ENCODE measurements around the gene ALDH3B2.
"Not testable (repeated sequence)": the region's sequence is repeated elsewhere in the genome, so short reads cannot be mapped to it uniquely, and the experiment has no call there.

ALDH3B2 gene

DNA sequence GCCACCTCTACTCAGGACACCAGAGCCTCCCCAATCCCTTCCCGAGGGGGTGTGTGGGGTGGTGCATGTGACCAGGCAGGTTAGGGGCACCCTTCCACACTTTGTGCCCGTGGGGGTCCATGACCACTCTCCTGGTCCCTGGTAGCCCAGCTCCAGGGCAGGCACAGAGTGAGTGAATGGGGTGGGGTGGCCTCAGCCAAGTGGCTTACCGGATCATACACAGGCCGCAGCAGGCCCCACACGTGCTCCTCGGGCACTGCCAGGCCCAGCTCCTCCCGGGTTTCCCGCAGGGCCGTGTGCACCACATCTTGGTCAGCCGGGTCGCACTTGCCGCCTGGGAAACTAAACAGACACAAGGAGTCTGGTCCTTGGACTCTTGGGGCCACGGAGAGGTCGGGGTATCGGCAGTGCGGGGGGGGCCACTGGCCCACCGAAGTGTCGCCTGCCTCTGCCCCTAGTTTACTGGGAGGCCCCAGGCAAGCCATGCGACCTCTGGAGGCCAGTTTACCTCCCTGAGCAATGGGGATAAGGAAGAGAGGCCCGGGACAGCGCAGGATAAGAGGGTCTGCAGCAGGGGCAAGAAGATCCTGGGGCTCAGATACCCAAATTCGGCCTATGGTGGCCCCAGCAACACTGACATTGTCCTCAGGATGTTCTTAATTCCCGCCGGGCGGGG is 45.6 kb downstream of the ALDH3B2 start:
- no peak for DNase-seq

DNA sequence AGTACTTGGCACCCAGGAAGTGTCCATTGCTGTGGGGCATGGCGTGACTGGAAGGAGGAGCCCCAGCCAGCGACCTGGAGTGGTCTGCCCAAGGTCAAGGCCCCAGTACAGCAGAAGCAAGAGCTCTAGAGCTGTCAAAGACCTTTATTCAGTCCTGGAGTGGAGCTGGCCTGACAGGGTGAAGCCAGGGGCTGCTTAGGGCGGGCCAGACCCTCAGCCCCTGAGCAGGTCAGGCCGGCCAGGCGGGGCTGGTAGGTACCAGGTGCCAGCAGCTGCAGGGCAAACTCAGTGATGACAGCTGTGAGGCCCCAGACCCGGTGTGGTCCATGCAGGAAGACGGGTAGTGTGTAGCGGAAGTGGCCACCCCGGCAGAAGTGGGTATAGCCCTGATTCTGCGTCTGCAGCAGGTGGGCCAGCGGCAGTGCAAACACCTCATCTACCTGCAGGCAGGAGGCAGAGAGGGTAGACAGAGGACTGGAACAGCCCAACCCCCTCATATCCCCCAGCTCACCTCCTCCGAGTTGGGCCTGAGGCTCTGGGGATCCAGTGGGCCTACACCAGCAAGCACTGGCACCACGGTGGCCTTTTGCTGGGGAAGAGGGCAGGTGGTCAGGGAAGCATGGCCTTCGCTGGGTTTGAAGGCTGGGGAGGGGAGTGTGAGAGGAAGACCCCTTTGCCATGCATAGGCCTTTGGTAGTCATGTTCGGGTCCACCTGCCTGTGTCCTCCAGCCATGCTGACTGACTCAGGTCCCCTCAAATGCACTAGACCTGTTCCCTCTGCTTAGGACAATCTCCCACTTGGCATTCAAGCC is 46.4 kb downstream of the ALDH3B2 start:
- DNase-seq, result no peak

GRCh38 chr11:67627441-67627811 is 47.0 kb downstream of the ALDH3B2 start:
- no peak for DNase-seq

DNA sequence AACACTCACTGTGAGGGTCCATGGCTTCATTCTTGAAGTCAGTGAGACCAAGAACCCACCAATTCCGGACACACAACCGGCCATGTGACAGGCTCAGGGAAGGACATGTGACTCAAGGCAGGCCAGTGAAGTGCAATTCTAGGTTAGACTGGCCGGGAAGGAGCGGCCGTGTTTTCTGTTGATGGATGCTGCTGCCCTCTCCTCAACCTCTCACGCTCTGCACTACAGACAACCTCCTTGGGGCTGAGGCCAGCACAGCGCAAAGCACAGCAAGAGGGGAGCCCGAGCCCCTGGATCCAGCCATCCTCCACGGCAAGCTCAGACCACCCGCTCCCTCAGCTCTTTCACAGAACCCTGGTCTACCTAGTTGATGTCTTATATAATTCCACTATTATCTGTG is 47.5 kb downstream of the ALDH3B2 start:
- no peak for DNase-seq

DNA sequence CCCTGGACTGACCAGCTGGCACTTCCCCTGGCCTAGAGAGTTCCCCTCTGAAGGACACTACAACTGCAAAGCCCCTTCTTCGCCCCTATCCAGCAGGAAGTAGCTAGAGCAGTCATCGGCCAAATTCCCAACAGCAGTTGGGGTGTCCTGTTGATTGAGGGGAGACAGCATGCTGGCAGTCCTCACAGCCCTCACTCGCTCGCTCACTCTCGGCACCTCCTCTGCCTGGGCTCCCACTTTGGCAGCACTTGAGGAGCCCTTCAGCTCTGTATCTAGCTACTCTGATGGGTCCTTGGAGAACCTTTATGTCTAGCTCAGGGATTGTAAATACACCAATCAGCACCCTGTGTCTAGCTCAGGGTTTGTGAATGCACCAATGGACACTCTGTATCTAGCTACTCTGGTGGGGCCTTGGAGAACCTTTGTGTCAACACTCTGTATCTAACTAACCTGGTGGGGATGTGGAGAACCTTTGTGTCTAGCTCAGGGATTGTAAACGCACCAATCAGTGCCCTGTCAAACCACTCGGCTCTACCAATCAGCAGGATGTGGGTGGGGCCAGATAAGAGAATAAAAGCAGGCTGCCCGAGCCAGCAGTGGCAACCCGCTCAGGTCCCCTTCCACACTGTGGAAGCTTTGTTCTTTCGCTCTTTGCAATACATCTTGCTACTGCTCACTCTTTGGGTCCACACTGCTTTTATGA is 48.1 kb downstream of the ALDH3B2 start:
- DNase-seq, result not testable (repeated sequence)

DNA sequence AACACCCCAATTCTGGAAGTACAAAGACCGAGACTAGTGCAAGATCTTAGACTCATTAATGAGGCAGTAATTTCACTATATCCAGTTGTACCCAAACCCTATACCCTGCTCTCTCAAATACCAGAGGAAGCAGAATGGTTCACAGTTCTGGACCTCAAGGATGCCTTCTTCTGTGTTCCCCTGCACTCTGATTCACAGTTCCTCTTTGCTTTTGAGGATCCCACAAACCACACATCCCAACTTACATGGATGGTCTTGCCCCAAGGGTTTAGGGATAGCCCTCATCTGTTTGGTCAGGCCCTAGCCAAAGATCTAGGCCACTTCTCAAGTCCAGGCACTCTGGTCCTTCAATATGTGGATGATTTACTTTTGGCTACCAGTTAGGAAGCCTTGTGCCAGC is 50.6 kb downstream of the ALDH3B2 start:
- DNase-seq, result not testable (repeated sequence)

DNA sequence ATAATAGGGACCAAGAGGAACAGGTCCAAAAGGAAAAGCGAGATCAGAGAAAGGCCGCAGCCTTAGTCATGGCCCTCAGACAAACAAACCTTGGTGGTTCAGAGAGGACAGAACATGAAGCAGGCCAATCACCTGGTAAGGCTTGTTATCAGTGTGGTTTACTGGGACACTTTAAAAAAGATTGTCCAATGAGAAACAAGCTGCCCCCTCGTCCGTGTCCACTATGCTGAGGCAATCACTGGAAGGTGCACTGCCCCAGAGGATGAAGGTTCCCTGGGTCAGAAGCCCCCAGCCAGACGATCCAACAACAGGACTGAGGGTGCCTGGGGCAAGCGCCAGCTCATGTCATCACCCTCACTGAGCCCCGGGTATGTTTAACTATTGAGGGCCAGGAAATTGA is 51.5 kb downstream of the ALDH3B2 start:
- DNase-seq, result not testable (repeated sequence)

DNA sequence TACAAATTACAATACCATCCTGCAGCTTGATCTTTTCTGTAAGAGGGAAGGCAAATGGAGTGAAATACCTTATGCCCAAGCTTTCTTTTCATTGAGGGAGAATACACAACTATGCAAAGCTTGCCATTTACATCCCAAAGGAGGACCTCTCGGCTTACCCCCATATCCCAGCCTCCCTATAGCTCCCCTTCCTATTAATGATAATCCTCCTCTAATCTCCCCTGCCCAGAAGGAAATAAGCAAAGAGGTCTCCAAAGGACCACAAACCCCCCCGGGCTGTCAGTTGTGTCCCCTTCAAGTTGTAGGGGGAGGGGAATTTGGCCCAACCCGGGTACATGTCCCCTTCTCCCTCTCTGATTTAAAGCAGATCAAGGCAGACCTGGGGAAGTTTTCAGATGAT is 52.5 kb downstream of the ALDH3B2 start:
- DNase-seq, result not testable (repeated sequence)

DNA sequence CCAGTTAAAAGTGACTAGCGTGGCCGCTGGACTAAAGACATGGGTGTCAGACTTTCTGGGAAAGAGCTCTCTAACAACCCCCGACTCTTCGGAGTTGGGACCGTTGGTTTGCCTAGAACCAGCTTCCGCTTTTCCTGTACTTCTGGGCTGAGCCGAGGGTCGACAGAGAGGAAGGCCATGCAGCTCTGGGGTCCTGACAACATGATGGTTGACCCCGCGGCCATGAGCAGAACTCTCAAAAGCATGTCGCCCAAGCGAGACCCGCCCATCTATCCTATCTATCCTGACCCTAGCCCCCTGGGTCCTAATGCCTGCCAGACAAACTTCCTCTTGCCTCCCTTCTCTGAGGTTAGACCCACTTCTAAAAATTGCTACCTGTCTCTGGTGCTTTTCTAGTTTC is 53.8 kb downstream of the ALDH3B2 start:
- not testable (repeated sequence) for DNase-seq

- not testable (repeated sequence) for DNase-seq
These were observed 54.5 kb downstream of the ALDH3B2 start for GRCh38 chr11:67619683-67620618.

- DNase-seq, result not testable (repeated sequence)
These were observed 55.3 kb downstream of the ALDH3B2 start for GRCh38 chr11:67618901-67619659.

GRCh38 chr11:67617243-67617953 is 57.0 kb downstream of the ALDH3B2 start:
- no peak for DNase-seq

GRCh38 chr11:67616431-67617242 is 57.8 kb downstream of the ALDH3B2 start:
- no peak for DNase-seq

DNA sequence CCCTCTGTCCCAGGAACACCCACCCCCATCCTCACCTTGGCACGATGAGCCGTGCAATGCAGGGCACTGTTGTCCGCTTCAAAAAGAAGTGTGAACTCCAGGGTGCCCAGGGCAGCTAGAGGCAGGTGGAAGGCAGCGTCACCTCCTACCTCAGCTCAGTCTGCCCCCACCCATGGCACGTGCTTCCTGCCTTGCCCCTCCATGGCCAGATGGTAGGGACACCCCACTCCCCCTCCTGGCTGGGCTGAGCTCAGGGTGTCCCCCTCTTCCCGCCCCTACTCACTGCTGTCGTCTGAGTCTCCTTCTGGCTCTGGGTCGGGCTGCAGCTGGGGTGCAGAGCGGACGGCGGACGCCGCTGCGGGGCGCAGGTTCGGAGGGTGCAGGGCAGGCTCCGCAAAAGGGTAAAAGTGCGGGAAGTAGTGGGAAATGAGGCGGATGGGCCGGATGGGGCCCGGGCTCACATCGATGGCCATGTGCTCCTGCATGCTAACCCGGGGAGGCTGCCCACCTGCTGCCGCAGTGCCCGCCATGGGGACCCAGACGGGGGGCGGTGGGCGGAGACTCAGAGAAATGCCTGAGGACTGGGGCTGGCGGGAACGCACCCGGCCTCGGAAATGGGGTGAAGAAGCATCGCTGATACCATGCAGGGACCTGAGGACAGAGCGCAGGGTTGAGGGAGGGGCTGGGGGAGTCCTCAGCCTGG is 58.5 kb downstream of the ALDH3B2 start:
- no peak for DNase-seq

DNA sequence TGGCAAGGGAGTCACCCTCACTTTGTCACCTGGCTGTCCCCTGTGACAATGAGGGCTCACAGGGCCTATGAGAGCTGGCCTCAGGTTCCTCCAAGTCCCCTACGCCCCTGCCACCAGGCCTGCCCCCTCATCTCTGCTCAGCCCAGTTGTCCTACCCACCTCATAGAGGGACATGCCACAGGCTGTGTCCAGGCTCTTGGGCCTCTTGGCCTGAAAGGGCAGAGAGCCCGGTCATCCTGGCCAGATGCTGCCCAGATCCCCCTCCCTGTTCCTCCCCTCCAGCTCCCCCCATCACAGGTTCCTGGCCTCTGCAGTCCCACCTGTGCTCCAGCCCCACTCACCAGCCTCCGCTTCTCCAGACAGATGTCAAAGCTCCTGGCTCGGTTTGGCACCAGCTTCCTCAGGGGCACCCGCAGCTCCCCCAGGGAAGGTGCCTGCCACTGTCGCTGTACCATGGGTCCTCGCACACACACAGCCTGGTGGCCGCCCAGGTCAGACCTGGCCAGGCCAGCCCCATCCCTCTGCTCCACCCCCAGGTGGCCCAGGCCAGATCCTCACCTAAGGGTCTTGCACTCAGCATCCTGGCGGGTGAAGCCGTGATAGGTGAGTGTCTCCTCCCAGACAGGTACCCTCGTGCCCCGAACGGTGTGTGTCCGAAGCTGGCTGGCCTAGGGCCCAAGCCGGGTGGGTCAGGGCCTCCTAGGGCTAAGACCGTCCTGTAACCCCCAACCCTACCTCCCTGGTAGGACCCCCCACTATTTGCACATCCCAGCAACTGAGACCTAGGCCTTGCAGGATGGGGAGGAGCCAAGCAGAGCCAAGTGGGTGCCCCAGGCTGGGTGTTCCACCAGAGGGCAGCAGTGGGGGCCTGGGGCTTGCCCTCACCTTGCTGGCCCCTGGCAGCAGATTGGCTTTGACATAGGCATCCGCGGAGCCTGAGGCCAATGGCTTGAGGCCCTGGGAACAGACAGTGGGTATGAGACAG is 59.4 kb downstream of the ALDH3B2 start:
- peak; percentile 35 for DNase-seq

- peak; percentile 74 for DNase-seq
These were observed 60.3 kb downstream of the ALDH3B2 start for GRCh38 chr11:67613960-67614715.

DNA sequence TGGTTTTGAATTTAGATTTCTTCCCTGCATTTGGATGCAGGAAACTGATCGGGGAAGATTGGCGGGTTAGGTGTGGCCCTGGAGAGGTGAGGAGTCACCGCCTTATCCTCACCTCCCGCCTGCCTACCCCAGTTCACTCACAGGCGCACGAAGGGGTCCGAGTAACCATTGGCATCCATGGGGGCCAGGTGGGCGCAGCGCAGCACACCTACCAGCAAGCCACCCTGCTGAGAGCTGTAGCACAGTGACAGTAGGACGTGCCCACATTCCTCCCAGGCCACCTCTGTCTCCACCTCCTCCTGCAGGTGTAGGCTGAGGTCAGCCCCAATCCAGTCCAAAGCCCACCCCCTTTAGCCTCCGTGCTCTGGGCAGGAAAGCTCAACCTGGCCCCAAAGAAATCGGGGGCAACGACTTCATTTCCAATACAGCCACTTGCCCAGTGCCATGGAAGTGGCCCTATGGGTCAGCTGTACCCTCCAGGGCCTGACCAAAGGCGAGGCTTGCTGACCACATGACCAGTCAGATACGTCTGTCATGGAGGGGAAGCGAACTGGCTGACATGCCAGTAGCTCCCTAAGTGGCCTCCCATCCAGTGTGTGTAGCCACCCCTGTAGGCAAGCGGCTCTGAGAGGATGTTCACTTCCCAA is 61.0 kb downstream of the ALDH3B2 start:
- no peak for DNase-seq

Measured in inflammatory macrophage treated with lipopolysaccharide for 4 hours (primary cell).